Progenitor cell of endocrine pancreas (in vitro differentiated cells): ENCODE measurements around the gene OSTM1. TPM values are rescaled to one million over a fixed set of nuclear protein-coding genes. Genes with fewer than 3 reads are reported as not detected.

Experiments
- DNase-seq: peaks from one replicate; pipeline ENCODE4 v3.0.0; 2021; ENCODE audit warnings: low spot score; ENCODE audit not compliant: unreplicated experiment
- H3K27ac Mint-ChIP-seq: 2 replicates; pipeline ENCODE4 v1.8.0; 2021; ENCODE audit warnings: mild to moderate bottlenecking, moderate library complexity, mixed read lengths
- H3K27me3 Mint-ChIP-seq: 2 replicates; pipeline ENCODE4 v1.8.0; 2021; ENCODE audit warnings: mixed read lengths
- H3K36me3 Mint-ChIP-seq: 2 replicates; pipeline ENCODE4 v1.8.0; 2022; ENCODE audit warnings: mixed read lengths; ENCODE audit not compliant: insufficient read depth
- H3K4me1 Mint-ChIP-seq: 2 replicates; pipeline ENCODE4 v1.8.0; 2021; ENCODE audit warnings: low read depth, mixed read lengths
- H3K4me3 Mint-ChIP-seq: 2 replicates; pipeline ENCODE4 v1.8.0; 2021; ENCODE audit warnings: low read depth, mild to moderate bottlenecking, moderate library complexity, mixed read lengths
- H3K9me3 Mint-ChIP-seq: 2 replicates; pipeline ENCODE4 v1.8.0; 2021; ENCODE audit warnings: low read depth, mixed read lengths
- CTCF ChIP-seq: fragments of 200-600 bp; sonication (generic); IDR thresholded peaks from one replicate; pipeline ENCODE4 v1.5.0; 2021; ENCODE audit warnings: antibody characterized with exemption, mild to moderate bottlenecking; ENCODE audit not compliant: unreplicated experiment
- total RNA-seq: library from RNA; stranded (reverse); gene quantifications from 2 replicates; pipeline ENCODE4 v1.2.1, GENCODE V29; 2021

The OSTM1 gene
- total RNA-seq, 1 donor from 2014 or later, result 8.2 TPM

GRCh38 chr6:108039681-108040080, 34.9 kb downstream of the OSTM1 start:
- Mint-ChIP-seq H3K4me3 (no peak overlapping the region), H3K36me3 (peaks cover 14% of the 10 kb centered on the region), H3K27me3 (no peaks in the 10 kb centered on the region), H3K9me3 (no peaks in the 10 kb centered on the region), H3K4me1 (peaks cover 1% of the 10 kb centered on the region), H3K27ac (no peak overlapping the region)
- DNase-seq, result no peak
- no peak for TF ChIP-seq CTCF

GRCh38 chr6:108036884-108037283, 37.7 kb downstream of the OSTM1 start:
- no peaks in the 10 kb centered on the region for H3K27me3 Mint-ChIP-seq
- no peak overlapping the region for H3K4me3 Mint-ChIP-seq
- H3K4me1 Mint-ChIP-seq, result peaks cover 1% of the 10 kb centered on the region
- no peak for DNase-seq
- H3K27ac Mint-ChIP-seq, result no peak overlapping the region
- TF ChIP-seq CTCF, result no peak
- no peaks in the 10 kb centered on the region for H3K9me3 Mint-ChIP-seq
- peaks cover 17% of the 10 kb centered on the region for H3K36me3 Mint-ChIP-seq

- no peaks in the 10 kb centered on the region for H3K27me3 Mint-ChIP-seq
- TF ChIP-seq CTCF, result no peak
- no peak overlapping the region for H3K27ac Mint-ChIP-seq
- H3K4me3 Mint-ChIP-seq, result no peak overlapping the region
- peaks cover 4% of the 10 kb centered on the region for H3K4me1 Mint-ChIP-seq
- no peaks in the 10 kb centered on the region for H3K9me3 Mint-ChIP-seq
- peaks cover 7% of the 10 kb centered on the region for H3K36me3 Mint-ChIP-seq
- no peak for DNase-seq
Measured at GRCh38 chr6:108031968-108032367, 42.6 kb downstream of the OSTM1 start.

GRCh38 chr6:108030211-108030610, 44.3 kb downstream of the OSTM1 start:
- no peak overlapping the region for H3K27ac Mint-ChIP-seq
- no peaks in the 10 kb centered on the region for H3K27me3 Mint-ChIP-seq
- peaks cover 3% of the 10 kb centered on the region for H3K4me1 Mint-ChIP-seq
- no peak for TF ChIP-seq CTCF
- peaks cover 3% of the 10 kb centered on the region for H3K36me3 Mint-ChIP-seq
- no peak for DNase-seq
- no peaks in the 10 kb centered on the region for H3K9me3 Mint-ChIP-seq
- H3K4me3 Mint-ChIP-seq, result no peak overlapping the region

- no peak for DNase-seq
- Mint-ChIP-seq H3K4me1 (peaks cover 3% of the 10 kb centered on the region), H3K36me3 (peaks cover 3% of the 10 kb centered on the region), H3K9me3 (no peaks in the 10 kb centered on the region), H3K27ac (no peak overlapping the region), H3K27me3 (no peaks in the 10 kb centered on the region), H3K4me3 (no peak overlapping the region)
- no peak for TF ChIP-seq CTCF
Measured at GRCh38 chr6:108029226-108029921, 45.2 kb downstream of the OSTM1 start.
